ENCODE measurements around the gene IER5. TPM values are rescaled to one million over a fixed set of nuclear protein-coding genes. Genes with fewer than 3 reads are reported as not detected.
A peak's percentile ranks its signal among the peaks of the same experiment; 100 is the strongest.

IER5 gene
- total RNA-seq = 10 to 100 TPM; 18.6 to 33.2 TPM
- polyA plus RNA-seq = 10 to 100 TPM; 19.2 to 34.5 TPM
- long read RNA-seq, donor 1, full-length matches to known transcripts = 26 of 26 reads
- long read RNA-seq, donor 1, partial matches to known transcripts = 0 of 26 reads
- long read RNA-seq, donor 1, other reads (novel, unspliced or antisense) = 0 of 26 reads
- long read RNA-seq, donor 2, full-length matches to known transcripts = 18 of 18 reads
- long read RNA-seq, donor 2, partial matches to known transcripts = 0 of 18 reads
- long read RNA-seq, donor 2, other reads (novel, unspliced or antisense) = 0 of 18 reads
- long read RNA-seq, donor 3, full-length matches to known transcripts = 8 of 8 reads
- long read RNA-seq, donor 3, partial matches to known transcripts = 0 of 8 reads
- long read RNA-seq, donor 3, other reads (novel, unspliced or antisense) = 0 of 8 reads
- long read RNA-seq, donor 4, full-length matches to known transcripts = 10 of 10 reads
- long read RNA-seq, donor 4, partial matches to known transcripts = 0 of 10 reads
- long read RNA-seq, donor 4, other reads (novel, unspliced or antisense) = 0 of 10 reads
- long read RNA-seq, donor 5, full-length matches to known transcripts = 27 of 27 reads
- long read RNA-seq, donor 5, partial matches to known transcripts = 0 of 27 reads
- long read RNA-seq, donor 5, other reads (novel, unspliced or antisense) = 0 of 27 reads

- H3K9ac ChIP-seq (ENCODE audit: insufficient read depth in 1 of 2, low read length in 2 of 2) = peak within 1 kb of the TSS; percentile 46 to 88
- no peaks in the 10 kb centered on the region for H3K9me3 ChIP-seq (ENCODE audit: control insufficient read depth in 4 of 4, insufficient read depth in 3 of 4, low read length in 3 of 4)
- DNase-seq (peak; percentile 97 to 98 (median 98)), ATAC-seq (ENCODE audit: insufficient read depth, low FRiP score) (peak; percentile 87)
- 4% methylated on average over 75 to 76 of the region's 76 CpGs for WGBS, 2 donors
- peaks cover 0 to 20% (median 7%) of the 10 kb centered on the region in 5 donors for H3K4me1 ChIP-seq (ENCODE audit: control insufficient read depth in 5 of 5, insufficient read depth in 5 of 5, low read length in 5 of 5)
- H3K36me3 ChIP-seq (ENCODE audit: control insufficient read depth in 4 of 4, insufficient read depth in 4 of 4, low read length in 4 of 4) = peaks cover 0 to 6% (median 0%) of the 10 kb centered on the region in 4 donors
- TF ChIP-seq CTCF (IDR thresholded peaks at IDR 0.05; ENCODE audit: control extremely low read depth, extremely low read depth) = no peak
- H3K4me3 ChIP-seq = peak within 1 kb of the TSS; percentile 85
- H3K27ac ChIP-seq (ENCODE audit: low read depth in 1 of 2, low read length in 1 of 2) = peak within 1 kb of the TSS; percentile 88 to 94
- no peaks in the 10 kb centered on the region for H3K27me3 ChIP-seq (ENCODE audit: control insufficient read depth in 3 of 3, insufficient read depth in 3 of 3, low read length in 2 of 3)
These were observed at the start of gene IER5 for GRCh38 chr1:181088079-181089016. Gene IER5 (plus strand): TSS chr1:181088700. CDS start chr1:181088903, 203 bp downstream.

- DNase-seq (no peak), ATAC-seq (ENCODE audit: insufficient read depth, low FRiP score) (no peak)
- TF ChIP-seq CTCF (IDR thresholded peaks at IDR 0.05; ENCODE audit: control extremely low read depth, extremely low read depth) = no peak
- Histone ChIP-seq H3K9me3 (ENCODE audit: control insufficient read depth in 4 of 4, insufficient read depth in 3 of 4, low read length in 3 of 4) (no peaks in the 10 kb centered on the region), H3K27ac (ENCODE audit: low read depth in 1 of 2, low read length in 1 of 2) (no peak overlapping the region), H3K36me3 (ENCODE audit: control insufficient read depth in 4 of 4, insufficient read depth in 4 of 4, low read length in 4 of 4) (no peaks in the 10 kb centered on the region), H3K4me1 (ENCODE audit: control insufficient read depth in 5 of 5, insufficient read depth in 5 of 5, low read length in 5 of 5) (peaks cover 0 to 5% (median 0%) of the 10 kb centered on the region in 5 donors), H3K9ac (ENCODE audit: insufficient read depth in 1 of 2, low read length in 2 of 2) (no peak overlapping the region), H3K27me3 (ENCODE audit: control insufficient read depth in 3 of 3, insufficient read depth in 3 of 3, low read length in 2 of 3) (no peaks in the 10 kb centered on the region), H3K4me3 (no peak overlapping the region)
- 88 to 91% methylated on average over 3 of the region's 3 CpGs for WGBS, 2 donors
These were observed 48.1 kb upstream of the IER5 start for GRCh38 chr1:181040284-181040865.

GRCh38 chr1:181043025-181043888 lies 45.2 kb upstream of the IER5 start:
- no peak overlapping the region for H3K4me3 ChIP-seq
- no peaks in the 10 kb centered on the region for H3K27me3 ChIP-seq (ENCODE audit: control insufficient read depth in 3 of 3, insufficient read depth in 3 of 3, low read length in 2 of 3)
- H3K9ac ChIP-seq (ENCODE audit: insufficient read depth in 1 of 2, low read length in 2 of 2) = no peak overlapping the region
- TF ChIP-seq CTCF (IDR thresholded peaks at IDR 0.05; ENCODE audit: control extremely low read depth, extremely low read depth) = no peak
- H3K4me1 ChIP-seq (ENCODE audit: control insufficient read depth in 5 of 5, insufficient read depth in 5 of 5, low read length in 5 of 5) = peaks cover 0 to 5% (median 0%) of the 10 kb centered on the region in 5 donors
- H3K9me3 ChIP-seq (ENCODE audit: control insufficient read depth in 4 of 4, insufficient read depth in 3 of 4, low read length in 3 of 4) = no peaks in the 10 kb centered on the region
- DNase-seq (peak in 2 of 3 donors; percentile 31 to 44), ATAC-seq (ENCODE audit: insufficient read depth, low FRiP score) (peak; percentile 71)
- H3K36me3 ChIP-seq (ENCODE audit: control insufficient read depth in 4 of 4, insufficient read depth in 4 of 4, low read length in 4 of 4) = no peaks in the 10 kb centered on the region
- WGBS, 2 donors = 45 to 60% methylated on average over 5 of the region's 5 CpGs
- H3K27ac ChIP-seq (ENCODE audit: low read depth in 1 of 2, low read length in 1 of 2) = peak overlapping the region in 1 of 2 donors; percentile 76
